HG03025 (cell line): Measurements from ENCODE around the gene COL5A3.

ENCODE experiments used
- ATAC-seq: cut with Tn5 transposase; IDR thresholded peaks from one replicate; pipeline ENCODE4 v1.9.1; 2021; ENCODE audit warnings: mild to moderate bottlenecking, moderate library complexity; ENCODE audit not compliant: unreplicated experiment, low FRiP score

Gene COL5A3

GRCh38 chr19:10013316-10013715, 3.0 kb upstream of the COL5A3 start, which contains the start of gene RDH8:
RDH8 (plus strand) TSS chr19:10013483; CDS start chr19:10013498, 15 bp downstream.
- ATAC-seq, result no peak

- ATAC-seq, result no peak
Measured at GRCh38 chr19:10011974-10012373, 1.7 kb upstream of the COL5A3 start.

- no peak for ATAC-seq
Measured at GRCh38 chr19:10010939-10011338, 635 bp upstream of the COL5A3 start.

GRCh38 chr19:10009714-10010224, 535 bp downstream of the COL5A3 start:
- no peak for ATAC-seq

- ATAC-seq, result no peak
Measured at GRCh38 chr19:10008184-10008765, 2.0 kb downstream of the COL5A3 start.

- no peak for ATAC-seq
Measured at GRCh38 chr19:10007371-10008183, 2.7 kb downstream of the COL5A3 start.

- ATAC-seq, result no peak
Measured at GRCh38 chr19:10006752-10007323, 3.5 kb downstream of the COL5A3 start.

GRCh38 chr19:10006335-10006708, 4.0 kb downstream of the COL5A3 start:
- no peak for ATAC-seq

- no peak for ATAC-seq
Measured at GRCh38 chr19:10005632-10006334, 4.5 kb downstream of the COL5A3 start.

- no peak for ATAC-seq
Measured at GRCh38 chr19:10004617-10005016, 5.7 kb downstream of the COL5A3 start.

- ATAC-seq, result no peak
Measured at GRCh38 chr19:10003271-10003670, 7.0 kb downstream of the COL5A3 start.

- no peak for ATAC-seq
Measured at GRCh38 chr19:10001899-10002298, 8.4 kb downstream of the COL5A3 start.

- ATAC-seq, result no peak
Measured at GRCh38 chr19:10000171-10000826, 10.0 kb downstream of the COL5A3 start.

GRCh38 chr19:9996541-9996940, 13.8 kb downstream of the COL5A3 start:
- ATAC-seq, result no peak

GRCh38 chr19:9995999-9996398, 14.3 kb downstream of the COL5A3 start:
- no peak for ATAC-seq

GRCh38 chr19:9995084-9995483, 15.2 kb downstream of the COL5A3 start:
- ATAC-seq, result no peak

GRCh38 chr19:9991425-9992191, 18.7 kb downstream of the COL5A3 start:
- no peak for ATAC-seq

GRCh38 chr19:9989504-9989903, 20.8 kb downstream of the COL5A3 start:
- ATAC-seq, result no peak

GRCh38 chr19:9986787-9987281, 23.5 kb downstream of the COL5A3 start:
- no peak for ATAC-seq
